B cell (primary cell): Measurements from ENCODE around the gene LCE6A.

ENCODE experiments used
- EZH2 ChIP-seq: IDR thresholded peaks from 2 replicates; pipeline ENCODE4 v1.6.1; 2012; ENCODE audit warnings: borderline replicate concordance, low read depth, mild to moderate bottlenecking, moderate library complexity, low read length; ENCODE audit not compliant: insufficient read depth, poor library complexity, severe bottlenecking
- TF ChIP-seq, protein P1 (sequence below): fragments of 200-600 bp; IDR thresholded peaks from one replicate; pipeline ENCODE4 v1.8.0; 2022; ENCODE audit warnings: antibody characterized with exemption, mild to moderate bottlenecking

DNA sequence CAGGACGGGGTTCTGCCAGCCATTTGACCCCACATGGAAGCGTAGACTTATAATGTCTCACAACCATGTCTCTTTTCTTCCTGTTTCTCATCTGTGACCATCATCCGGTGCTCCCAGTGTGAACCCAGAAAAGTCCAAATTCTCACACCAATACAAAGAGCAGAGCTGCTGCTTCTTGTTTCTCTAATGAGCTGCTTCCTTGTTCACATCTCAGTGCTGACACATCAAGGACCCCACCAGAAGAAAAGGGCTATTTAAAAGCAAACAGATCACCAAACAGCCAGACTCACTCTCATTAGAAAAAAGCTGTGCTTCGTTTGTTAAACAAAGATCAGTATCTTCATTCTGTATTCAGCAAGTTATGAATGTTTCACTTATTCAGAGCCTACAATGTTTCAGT, 47.0 kb upstream of the LCE6A start:
- TF ChIP-seq, protein P1, sequence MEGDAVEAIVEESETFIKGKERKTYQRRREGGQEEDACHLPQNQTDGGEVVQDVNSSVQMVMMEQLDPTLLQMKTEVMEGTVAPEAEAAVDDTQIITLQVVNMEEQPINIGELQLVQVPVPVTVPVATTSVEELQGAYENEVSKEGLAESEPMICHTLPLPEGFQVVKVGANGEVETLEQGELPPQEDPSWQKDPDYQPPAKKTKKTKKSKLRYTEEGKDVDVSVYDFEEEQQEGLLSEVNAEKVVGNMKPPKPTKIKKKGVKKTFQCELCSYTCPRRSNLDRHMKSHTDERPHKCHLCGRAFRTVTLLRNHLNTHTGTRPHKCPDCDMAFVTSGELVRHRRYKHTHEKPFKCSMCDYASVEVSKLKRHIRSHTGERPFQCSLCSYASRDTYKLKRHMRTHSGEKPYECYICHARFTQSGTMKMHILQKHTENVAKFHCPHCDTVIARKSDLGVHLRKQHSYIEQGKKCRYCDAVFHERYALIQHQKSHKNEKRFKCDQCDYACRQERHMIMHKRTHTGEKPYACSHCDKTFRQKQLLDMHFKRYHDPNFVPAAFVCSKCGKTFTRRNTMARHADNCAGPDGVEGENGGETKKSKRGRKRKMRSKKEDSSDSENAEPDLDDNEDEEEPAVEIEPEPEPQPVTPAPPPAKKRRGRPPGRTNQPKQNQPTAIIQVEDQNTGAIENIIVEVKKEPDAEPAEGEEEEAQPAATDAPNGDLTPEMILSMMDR: no peak
- TF ChIP-seq EZH2: no peak
